T47D (cell line): ENCODE data around the gene CCDC59.
A peak's percentile ranks its signal among the peaks of the same experiment; 100 is the strongest.
"Not testable (repeated sequence)": the region's sequence is repeated elsewhere in the genome, so short reads cannot be mapped to it uniquely, and the experiment has no call there.

ENCODE experiments used
- DNase-seq, 2 experiments: peaks; one replicate each; pipeline versions ENCODE4 v3.0.0 to v3.0.0-alpha.2; 2011 to 2012; ENCODE audit warnings: low read depth in 1 of 2, low spot score in 1 of 2
- JUND ChIP-seq: IDR thresholded peaks from 2 replicates; pipeline ENCODE4 v1.6.1; 2012; ENCODE audit warnings: low read depth
- in situ Hi-C: cut with HindIII; loops from 2 replicates; pipeline ENCODE4 v1.10.0; 2016; ENCODE audit warnings: low sequenced_read_pairs, low pct_unique_long_range_greater_than_20kb

Gene CCDC59, protein sequence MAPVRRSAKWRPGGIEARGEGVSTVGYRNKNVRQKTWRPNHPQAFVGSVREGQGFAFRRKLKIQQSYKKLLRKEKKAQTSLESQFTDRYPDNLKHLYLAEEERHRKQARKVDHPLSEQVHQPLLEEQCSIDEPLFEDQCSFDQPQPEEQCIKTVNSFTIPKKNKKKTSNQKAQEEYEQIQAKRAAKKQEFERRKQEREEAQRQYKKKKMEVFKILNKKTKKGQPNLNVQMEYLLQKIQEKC

DNA sequence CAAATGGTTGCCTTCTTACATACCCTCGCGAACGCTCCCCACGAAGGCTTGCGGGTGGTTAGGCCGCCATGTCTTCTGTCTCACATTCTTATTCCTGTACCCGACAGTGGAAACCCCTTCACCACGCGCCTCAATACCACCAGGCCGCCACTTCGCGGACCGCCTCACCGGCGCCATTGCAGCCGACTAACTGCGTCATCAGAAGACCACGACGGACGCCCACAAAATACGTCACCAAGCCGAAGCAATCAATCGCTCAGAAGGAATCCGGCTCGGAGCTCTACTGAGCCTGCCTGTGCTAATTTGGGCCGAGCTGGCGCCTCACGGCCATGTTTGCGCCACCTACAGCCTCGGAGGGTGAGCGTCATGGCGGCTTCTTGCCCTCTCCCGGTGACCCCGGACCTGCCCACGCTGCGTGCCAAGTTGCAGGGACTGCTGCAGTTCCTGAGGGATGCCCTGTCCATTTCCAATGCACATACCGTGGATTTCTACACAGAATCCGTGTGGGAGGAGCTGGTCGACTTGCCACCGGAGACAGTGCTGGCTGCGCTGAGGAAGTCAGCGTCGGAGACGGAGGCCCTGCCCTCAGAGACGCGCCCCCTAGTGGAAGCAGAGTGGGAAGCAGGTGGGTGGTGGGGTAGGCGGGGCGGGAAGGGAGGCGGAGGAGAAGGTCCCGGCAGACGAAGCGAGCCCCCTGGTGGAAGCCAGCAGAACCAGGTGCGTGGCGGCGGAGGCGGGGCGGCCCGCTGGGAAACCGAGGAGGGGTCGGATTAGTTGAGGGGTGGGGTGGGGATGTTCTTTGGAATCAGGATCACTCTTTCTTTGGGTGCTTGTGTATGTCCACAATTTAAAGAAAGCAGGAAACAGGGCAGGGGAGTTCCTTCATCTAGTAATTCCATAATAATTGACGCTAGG is at the start of gene CCDC59, which contains the start of gene METTL25:
CCDC59 (minus strand) TSS at position 188 of the 915 bp plus-strand sequence; CDS start at position 177, 11 bp downstream.
METTL25 (plus strand) TSS at position 330 of the 915 bp plus-strand sequence; CDS start at position 367, 37 bp downstream.
- peak; percentile 80 to 99 for DNase-seq
- in situ Hi-C loops = no loop called here
- no peak for TF ChIP-seq JUND

- no peak for TF ChIP-seq JUND
- in situ Hi-C loops = no loop called here
- DNase-seq = no peak
Observed at GRCh38 chr12:82407481-82407880, 49.3 kb upstream of the CCDC59 start.

GRCh38 chr12:82406651-82407050 is 48.5 kb upstream of the CCDC59 start:
- DNase-seq = no peak
- in situ Hi-C loops = no loop called here
- no peak for TF ChIP-seq JUND

DNA sequence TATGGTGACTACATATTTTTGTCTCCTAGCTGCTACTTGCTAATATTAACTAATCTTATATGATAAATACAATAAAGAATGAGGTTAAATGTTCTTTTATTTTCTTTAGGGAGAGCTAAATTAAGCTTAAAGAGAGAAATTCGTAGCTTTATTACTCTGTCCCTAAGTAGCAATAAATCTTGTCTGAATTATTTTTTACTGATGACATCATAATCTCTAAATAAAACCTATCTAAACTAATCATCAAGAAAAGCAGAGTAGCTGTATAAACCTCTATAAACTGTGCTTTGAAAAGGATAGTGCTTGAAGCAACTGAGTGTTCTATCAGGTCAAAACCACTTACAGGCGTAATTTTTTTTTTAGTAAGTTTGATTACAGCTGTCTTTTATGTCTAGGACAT is 42.6 kb upstream of the CCDC59 start:
- no peak for TF ChIP-seq JUND
- DNase-seq = no peak
- in situ Hi-C loops = no loop called here

DNA sequence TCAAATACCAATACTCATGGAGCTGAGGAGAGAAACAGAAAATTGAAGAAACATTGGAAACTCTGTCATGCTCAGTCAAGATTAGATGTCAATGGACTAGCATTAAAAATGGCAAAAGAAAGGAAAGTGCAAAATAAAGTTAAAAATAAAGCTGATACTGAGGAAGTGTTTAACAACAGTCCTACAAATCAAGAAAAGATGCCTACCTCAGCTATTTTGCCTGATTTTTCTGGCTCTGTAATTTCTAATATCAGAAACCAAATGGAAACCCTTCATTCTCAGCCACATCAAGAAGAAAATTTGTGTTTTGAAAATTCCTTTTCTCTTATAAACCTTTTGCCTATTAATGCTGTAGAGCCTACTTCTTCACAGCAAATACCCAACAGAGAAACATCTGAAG is 40.7 kb upstream of the CCDC59 start:
- in situ Hi-C loops = no loop called here
- DNase-seq = no peak
- no peak for TF ChIP-seq JUND

DNA sequence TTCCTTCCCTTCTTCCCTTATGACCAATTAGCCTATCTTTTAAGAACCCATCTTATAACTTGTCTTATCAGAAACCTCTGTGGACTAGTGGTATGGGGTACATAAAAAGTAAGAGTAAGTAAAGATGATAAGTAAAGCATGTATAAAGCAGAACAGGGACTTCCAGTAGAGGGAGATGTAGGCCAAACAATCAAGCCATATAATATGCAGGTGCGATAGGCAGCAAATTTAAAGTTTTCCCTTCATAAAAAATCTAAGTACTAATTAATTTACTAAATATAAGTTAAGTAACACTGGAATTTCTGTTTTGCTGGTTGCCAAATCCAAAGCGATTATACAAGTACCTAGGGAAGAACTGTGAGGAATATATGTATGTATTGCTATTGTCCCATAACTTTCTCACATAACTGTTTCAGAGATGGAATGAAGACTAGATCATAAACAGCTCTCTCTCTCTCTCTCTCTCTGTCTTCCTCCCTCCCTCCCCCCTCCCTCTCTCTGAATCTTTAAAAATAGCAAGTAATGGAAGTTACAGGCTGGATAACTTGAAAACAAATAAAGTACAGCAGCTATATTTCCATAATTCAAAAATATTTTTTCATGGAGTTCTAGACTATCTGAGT is 25.9 kb upstream of the CCDC59 start:
- DNase-seq = peak in 1 of 2 experiments; percentile 65
- in situ Hi-C loops = no loop called here
- TF ChIP-seq JUND = no peak

GRCh38 chr12:82378997-82379396 is 20.8 kb upstream of the CCDC59 start:
- no peak for TF ChIP-seq JUND
- no peak for DNase-seq
- in situ Hi-C loops = no loop called here

DNA sequence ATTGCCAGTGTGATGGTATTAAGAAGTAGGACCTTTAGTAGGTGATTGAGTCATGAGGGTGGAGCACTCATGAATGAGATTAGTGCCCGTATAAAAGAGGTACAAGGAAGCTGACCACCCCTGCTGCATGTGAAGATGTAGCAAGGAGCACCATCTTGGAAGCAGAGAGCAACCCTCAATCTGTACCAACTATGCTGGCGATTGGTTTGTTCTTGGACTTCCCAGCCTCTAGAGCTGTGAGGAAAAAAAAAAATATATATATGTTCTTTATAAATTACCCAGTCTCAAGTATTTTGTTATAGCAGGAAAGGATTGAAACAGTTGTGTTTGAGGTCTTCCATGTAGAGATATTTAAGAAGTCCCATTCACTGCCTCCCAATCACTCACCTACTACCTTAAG is 17.0 kb upstream of the CCDC59 start:
- in situ Hi-C loops = no loop called here
- no peak for TF ChIP-seq JUND
- DNase-seq = no peak

DNA sequence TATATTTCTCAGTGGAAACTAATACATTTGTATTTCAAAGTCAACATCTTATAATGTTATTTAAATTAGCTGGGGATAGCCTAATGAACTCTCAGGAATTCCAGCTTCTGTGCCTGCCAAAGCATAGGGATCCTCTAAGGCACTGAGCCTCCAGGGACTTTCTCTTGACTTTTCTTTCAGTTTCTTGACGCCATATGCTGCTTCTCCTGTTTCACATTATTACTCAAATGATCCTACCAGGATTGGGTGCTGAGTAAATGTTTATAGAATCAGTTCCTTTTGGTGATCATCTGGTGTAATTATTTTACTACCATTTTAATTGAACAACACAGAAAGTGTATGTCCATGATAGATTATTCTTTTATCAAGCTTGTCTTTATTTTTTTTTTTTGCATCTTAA is 8.0 kb upstream of the CCDC59 start:
- TF ChIP-seq JUND = no peak
- DNase-seq = no peak
- in situ Hi-C loops = no loop called here

GRCh38 chr12:82363990-82364389 is 5.8 kb upstream of the CCDC59 start:
- DNase-seq = no peak
- TF ChIP-seq JUND = no peak
- in situ Hi-C loops = no loop called here

DNA sequence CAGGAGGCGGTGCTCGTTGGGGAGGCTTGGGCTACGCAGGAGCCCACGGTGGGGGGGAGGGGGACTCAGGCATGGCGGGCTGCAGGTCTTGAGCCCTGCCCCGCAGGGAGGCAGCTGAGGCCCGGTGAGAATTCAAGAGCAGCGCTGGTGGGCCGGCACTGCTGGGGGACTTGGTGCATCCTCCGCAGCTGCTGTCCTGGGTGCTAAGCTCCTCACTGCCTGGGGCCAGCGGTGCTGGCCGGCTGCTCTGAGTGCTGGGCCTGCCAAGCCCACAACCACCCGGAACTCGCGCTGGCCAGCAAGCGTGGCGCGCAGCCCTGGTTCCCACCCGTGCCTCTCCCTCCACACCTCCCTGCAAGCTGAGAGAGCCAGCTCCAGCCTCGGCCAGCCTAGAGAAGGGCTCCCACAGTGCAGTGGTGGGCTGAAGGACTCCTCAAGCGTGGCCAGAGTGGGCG is 3.3 kb upstream of the CCDC59 start:
- in situ Hi-C loops = no loop called here
- TF ChIP-seq JUND = no peak
- DNase-seq = no peak

GRCh38 chr12:82360834-82361233 is 2.6 kb upstream of the CCDC59 start:
- in situ Hi-C loops, DNase-seq: not testable (repeated sequence)

GRCh38 chr12:82359115-82359478 is 910 bp upstream of the CCDC59 start:
- in situ Hi-C loops = no loop called here
- TF ChIP-seq JUND = no peak
- no peak for DNase-seq
